Loucy (cell line): ENCODE measurements around the gene AHCTF1.

ENCODE experiments used
- H2AFZ ChIP-seq: fragments of 200-600 bp; sonication (generic); 2 replicates; pipeline ENCODE4 v1.6.0; 2016; ENCODE audit warnings: antibody characterized with exemption, mild to moderate bottlenecking, low read length, moderate library complexity
- H3F3A ChIP-seq: fragments of 200-600 bp; 2 replicates; pipeline ENCODE4 v1.6.0; 2016; ENCODE audit warnings: antibody characterized with exemption, low read depth, mild to moderate bottlenecking
- H3K27me3 ChIP-seq: fragments of 200-600 bp; sonication (generic); 2 replicates; pipeline ENCODE4 v1.6.1; 2014; ENCODE audit warnings: low read length, mild to moderate bottlenecking; ENCODE audit not compliant: insufficient read depth, poor library complexity, severe bottlenecking
- H3K36me3 ChIP-seq: fragments of 200-600 bp; sonication (generic); 2 replicates; pipeline ENCODE4 v1.6.1; 2016; ENCODE audit warnings: low read length; ENCODE audit not compliant: insufficient read depth
- H3K4me1 ChIP-seq: fragments of 200-600 bp; sonication (generic); 2 replicates; pipeline ENCODE4 v1.5.1; 2014; ENCODE audit warnings: low read length, mild to moderate bottlenecking; ENCODE audit not compliant: insufficient read depth, poor library complexity, severe bottlenecking
- H3K4me2 ChIP-seq: fragments of 200-600 bp; sonication (generic); 2 replicates; pipeline ENCODE4 v1.6.0; 2014; ENCODE audit warnings: antibody characterized with exemption, low read length, low read depth, mild to moderate bottlenecking; ENCODE audit not compliant: poor library complexity, severe bottlenecking
- H3K4me3 ChIP-seq: fragments of 200-600 bp; sonication (generic); 2 replicates; pipeline ENCODE4 v1.5.1; 2014; ENCODE audit warnings: low read length, mild to moderate bottlenecking, mixed read lengths; ENCODE audit not compliant: poor library complexity, severe bottlenecking
- H3K79me2 ChIP-seq: fragments of 200-600 bp; sonication (generic); 2 replicates; pipeline ENCODE4 v1.6.1; 2014; ENCODE audit warnings: low read length; ENCODE audit not compliant: insufficient read depth
- H3K9ac ChIP-seq: fragments of 200-600 bp; sonication (generic); 2 replicates; pipeline ENCODE4 v1.6.0; 2014; ENCODE audit warnings: mild to moderate bottlenecking, low read depth, low read length, moderate library complexity; ENCODE audit not compliant: poor library complexity, severe bottlenecking
- H3K9me2 ChIP-seq: fragments of 200-600 bp; sonication (generic); replicated peaks from 2 replicates; pipeline ENCODE4 v1.6.1; 2016; ENCODE audit warnings: low read depth, low read length, mixed read lengths
- H3K9me3 ChIP-seq: fragments of 200-600 bp; sonication (generic); 2 replicates; pipeline ENCODE4 v1.6.1; 2014; ENCODE audit warnings: mild to moderate bottlenecking, antibody characterized with exemption, low read length, low read depth; ENCODE audit not compliant: insufficient read depth
- H4K20me1 ChIP-seq: fragments of 200-600 bp; sonication (generic); 2 replicates; pipeline ENCODE4 v1.6.0; 2014; ENCODE audit warnings: antibody characterized with exemption, low read length, mild to moderate bottlenecking; ENCODE audit not compliant: insufficient read depth, poor library complexity, severe bottlenecking
- EZH2phosphoT487 ChIP-seq: fragments of 200-600 bp; IDR thresholded peaks from 2 replicates; pipeline ENCODE4 v1.6.1; 2018; ENCODE audit warnings: antibody characterized with exemption, mild to moderate bottlenecking, moderate library complexity, borderline replicate concordance
- TF ChIP-seq, protein P1 (sequence below): fragments of 200-600 bp; sonication (generic); conservative IDR thresholded peaks from 2 replicates; pipeline ENCODE4 v1.5.1; 2014; ENCODE audit warnings: mild to moderate bottlenecking, antibody characterized with exemption, low read length

AHCTF1 gene

DNA sequence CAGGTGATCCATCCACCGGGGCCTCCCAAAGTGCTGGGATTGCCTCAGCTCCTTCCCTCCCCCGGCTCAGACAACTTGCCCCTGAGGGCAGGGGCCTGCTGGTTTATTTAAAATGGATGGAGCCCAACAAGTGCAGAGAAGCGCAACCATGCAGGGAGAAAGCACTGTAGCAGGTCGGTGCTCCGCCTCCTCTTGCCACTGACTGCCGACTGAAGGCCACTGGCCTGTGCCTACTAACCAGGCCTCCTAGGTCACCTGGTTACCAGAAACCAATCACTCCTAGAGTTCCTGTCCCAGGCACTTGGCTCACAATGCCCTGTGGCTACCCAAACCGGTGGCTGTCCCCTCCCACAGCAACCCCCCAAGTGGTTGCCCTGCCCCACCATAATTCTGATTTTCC lies 40.2 kb upstream of the AHCTF1 start:
- no peaks in the 10 kb centered on the region for H3K27me3 ChIP-seq
- no peaks in the 10 kb centered on the region for H4K20me1 ChIP-seq
- no peak overlapping the region for H3K4me2 ChIP-seq
- H3K9ac ChIP-seq = no peak overlapping the region
- no peaks in the 10 kb centered on the region for H3K79me2 ChIP-seq
- peaks cover 17% of the 10 kb centered on the region; the same call in 1 of the 2 replicates for H3K9me3 ChIP-seq
- TF ChIP-seq EZH2phosphoT487 = no peak
- TF ChIP-seq, protein P1, sequence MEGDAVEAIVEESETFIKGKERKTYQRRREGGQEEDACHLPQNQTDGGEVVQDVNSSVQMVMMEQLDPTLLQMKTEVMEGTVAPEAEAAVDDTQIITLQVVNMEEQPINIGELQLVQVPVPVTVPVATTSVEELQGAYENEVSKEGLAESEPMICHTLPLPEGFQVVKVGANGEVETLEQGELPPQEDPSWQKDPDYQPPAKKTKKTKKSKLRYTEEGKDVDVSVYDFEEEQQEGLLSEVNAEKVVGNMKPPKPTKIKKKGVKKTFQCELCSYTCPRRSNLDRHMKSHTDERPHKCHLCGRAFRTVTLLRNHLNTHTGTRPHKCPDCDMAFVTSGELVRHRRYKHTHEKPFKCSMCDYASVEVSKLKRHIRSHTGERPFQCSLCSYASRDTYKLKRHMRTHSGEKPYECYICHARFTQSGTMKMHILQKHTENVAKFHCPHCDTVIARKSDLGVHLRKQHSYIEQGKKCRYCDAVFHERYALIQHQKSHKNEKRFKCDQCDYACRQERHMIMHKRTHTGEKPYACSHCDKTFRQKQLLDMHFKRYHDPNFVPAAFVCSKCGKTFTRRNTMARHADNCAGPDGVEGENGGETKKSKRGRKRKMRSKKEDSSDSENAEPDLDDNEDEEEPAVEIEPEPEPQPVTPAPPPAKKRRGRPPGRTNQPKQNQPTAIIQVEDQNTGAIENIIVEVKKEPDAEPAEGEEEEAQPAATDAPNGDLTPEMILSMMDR = no peak
- no peaks in the 10 kb centered on the region for H3F3A ChIP-seq
- H3K4me1 ChIP-seq = no peaks in the 10 kb centered on the region
- H3K4me3 ChIP-seq = no peak overlapping the region
- H3K9me2 ChIP-seq = no peaks in the 10 kb centered on the region
- H3K36me3 ChIP-seq = no peaks in the 10 kb centered on the region
- H2AFZ ChIP-seq = no peak overlapping the region

DNA sequence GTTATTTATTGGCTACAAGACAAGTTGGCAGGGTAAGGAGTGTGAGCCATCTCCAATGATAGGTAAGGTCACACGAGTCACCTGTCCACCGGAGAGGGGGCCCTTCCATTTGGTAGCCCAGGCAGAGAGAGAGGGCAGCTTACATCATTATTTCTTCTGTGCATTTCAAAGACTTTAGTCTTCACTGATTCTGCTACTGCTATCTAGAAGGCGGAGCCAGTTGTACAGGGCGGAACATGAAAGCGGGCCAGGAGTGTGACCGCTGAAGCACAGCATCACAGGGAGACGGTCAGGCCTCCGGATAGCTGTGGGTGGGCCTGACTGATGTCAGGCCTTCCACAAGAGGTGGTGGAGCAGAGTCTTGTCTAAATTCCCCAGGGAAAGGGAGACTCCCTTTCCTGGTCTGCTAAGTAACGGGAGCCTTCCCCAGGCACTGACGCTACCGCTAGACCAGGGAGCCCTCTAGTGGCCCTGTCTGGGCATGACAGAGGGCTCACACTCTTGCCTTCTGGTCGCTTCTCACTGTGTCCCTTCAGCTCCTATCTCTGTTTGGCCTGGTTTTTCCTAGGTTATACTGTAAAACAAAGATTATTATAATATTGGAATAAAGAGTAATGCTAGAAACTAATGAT lies 39.5 kb upstream of the AHCTF1 start:
- H3K79me2 ChIP-seq = no peaks in the 10 kb centered on the region
- no peak overlapping the region for H2AFZ ChIP-seq
- H3K4me1 ChIP-seq = no peaks in the 10 kb centered on the region
- no peak for TF ChIP-seq EZH2phosphoT487
- TF ChIP-seq, protein P1 = peak; percentile 88
- no peaks in the 10 kb centered on the region for H3K36me3 ChIP-seq
- H4K20me1 ChIP-seq = no peaks in the 10 kb centered on the region
- H3K9me3 ChIP-seq = peaks cover 17% of the 10 kb centered on the region; the same call in 1 of the 2 replicates
- H3K27me3 ChIP-seq = no peaks in the 10 kb centered on the region
- H3K9me2 ChIP-seq = no peaks in the 10 kb centered on the region
- H3K4me2 ChIP-seq = no peak overlapping the region
- no peaks in the 10 kb centered on the region for H3F3A ChIP-seq
- H3K4me3 ChIP-seq = no peak overlapping the region
- no peak overlapping the region for H3K9ac ChIP-seq

GRCh38 chr1:246969621-246970020 lies 37.9 kb upstream of the AHCTF1 start:
- H3K4me3 ChIP-seq = no peak overlapping the region
- H3K36me3 ChIP-seq = no peaks in the 10 kb centered on the region
- H2AFZ ChIP-seq = no peak overlapping the region
- no peak overlapping the region for H3K4me2 ChIP-seq
- H3K9me3 ChIP-seq = peaks cover 17% of the 10 kb centered on the region; the same call in 1 of the 2 replicates
- H3K4me1 ChIP-seq = no peaks in the 10 kb centered on the region
- H3K79me2 ChIP-seq = no peaks in the 10 kb centered on the region
- H3F3A ChIP-seq = no peaks in the 10 kb centered on the region
- TF ChIP-seq, protein P1 = no peak
- no peak for TF ChIP-seq EZH2phosphoT487
- H3K9ac ChIP-seq = no peak overlapping the region
- H4K20me1 ChIP-seq = no peaks in the 10 kb centered on the region
- no peaks in the 10 kb centered on the region for H3K27me3 ChIP-seq
- no peaks in the 10 kb centered on the region for H3K9me2 ChIP-seq
